K562 (cell line): ENCODE results near the gene A2ML1. TPM values are rescaled to one million over a fixed set of nuclear protein-coding genes. Genes with fewer than 3 reads are reported as not detected.

Source experiments
- ATAC-seq: fragments of 200-7000 bp; cut with Tn5 transposase; 3 replicates; pipeline ENCODE4 v1.9.1; 2020; ENCODE audit warnings: moderate library complexity
- BruUV-seq: library from RNA; stranded (reverse); fragments of 400-500 nt; replicated peaks from 2 replicates; lab custom pipeline; 2021; lab: Mats Ljungman, UMichigan
- CTCF ChIA-PET: fragments of 300-600 bp; formaldehyde crosslinking; extraction: SDS; loops from one replicate; lab custom pipeline; 2021; ENCODE audit warnings: low intra/inter-chr PET ratio; lab: Yijun Ruan, JAX
- POLR2A ChIA-PET: fragments of 300-600, 350-650 bp; sonication (Branson Sonifier 250); formaldehyde crosslinking; extraction: SDS; loops from one replicate; lab custom pipeline; 2021; ENCODE audit warnings: antibody characterized with exemption, inconsistent platforms; lab: Yijun Ruan, JAX
- DNase-seq, 4 experiments: peaks; one replicate each; pipeline versions ENCODE4 v3.0.0 to v3.0.0-alpha.2; 2011 to 2018; ENCODE audit warnings: low spot score in 3 of 4, mixed read lengths in 3 of 4; ENCODE audit errors: extremely low read depth in 1 of 4
- FAIRE-seq: peaks from 2 replicates; lab custom pipeline; 2011; peaks lifted over from hg19 to GRCh38; lab: Jason Lieb, UNC
- H2AFZ ChIP-seq: 2 replicates; pipeline ENCODE4 v1.6.0; 2011; ENCODE audit warnings: low read depth, low read length, control low read depth, inconsistent platforms
- H3K27ac ChIP-seq: fragments of 200-600 bp; 3 replicates; pipeline ENCODE4 v1.8.0; 2011; ENCODE audit warnings: low read depth, mild to moderate bottlenecking, control low read depth, inconsistent platforms, low read length, moderate library complexity, mixed read lengths; ENCODE audit errors: extremely low read depth
- H3K27me3 ChIP-seq, 2 experiments: fragments of 300-600 bp in 1 of 2; 2 replicates in 1 of 2; 3 replicates in 1 of 2; pipeline versions ENCODE4 v1.6.0 to v1.8.0; 2011; ENCODE audit warnings: inconsistent platforms in 2 of 2, low read length in 2 of 2, mild to moderate bottlenecking in 1 of 2, mixed read lengths in 1 of 2, moderate library complexity in 1 of 2; ENCODE audit not compliant: control insufficient read depth in 2 of 2, insufficient read depth in 2 of 2
- H3K36me3 ChIP-seq: fragments of 300-600 bp; 3 replicates; pipeline ENCODE4 v1.8.0; 2011; ENCODE audit warnings: mild to moderate bottlenecking, low read length, inconsistent platforms; ENCODE audit not compliant: control insufficient read depth, insufficient read depth
- H3K4me1 ChIP-seq, 2 experiments: fragments of 200-600 bp in 1 of 2; replicated peaks in 1 of 2; 2 replicates in 1 of 2; 3 replicates in 1 of 2; pipeline versions ENCODE4 v1.5.1 to v1.8.0; 2011; ENCODE audit warnings: inconsistent platforms in 2 of 2, low read length in 2 of 2, mild to moderate bottlenecking in 1 of 2, mixed read lengths in 1 of 2, moderate library complexity in 1 of 2; ENCODE audit not compliant: control insufficient read depth in 2 of 2, insufficient read depth in 2 of 2
- H3K4me2 ChIP-seq: 2 replicates; pipeline ENCODE4 v1.6.1; 2011; ENCODE audit warnings: low read length, control low read depth, inconsistent platforms, mixed read lengths; ENCODE audit not compliant: insufficient read depth
- H3K4me3 ChIP-seq: fragments of 200-600 bp; sonication (generic), shearing (Covaris generic); 2 replicates; pipeline ENCODE4 v1.5.1; 2016; ENCODE audit warnings: control low read depth, inconsistent platforms
- H3K79me2 ChIP-seq: fragments of 200-600 bp; 3 replicates; pipeline ENCODE4 v1.8.0; 2011; ENCODE audit warnings: low read length, inconsistent platforms; ENCODE audit not compliant: control insufficient read depth, insufficient read depth
- H3K9ac ChIP-seq, 2 experiments: 2 replicates each; pipeline versions ENCODE4 v1.6.0 to v1.6.1; 2011; ENCODE audit warnings: low read depth in 2 of 2, low read length in 2 of 2, control low read depth in 1 of 2, inconsistent platforms in 1 of 2, mild to moderate bottlenecking in 1 of 2, mixed read lengths in 1 of 2; ENCODE audit not compliant: insufficient read depth in 1 of 2
- H3K9me1 ChIP-seq: one replicate; pipeline ENCODE4 v1.6.0; 2011; ENCODE audit warnings: inconsistent platforms, mild to moderate bottlenecking, low read length, moderate library complexity; ENCODE audit not compliant: control insufficient read depth, insufficient read depth
- H3K9me3 ChIP-seq: replicated peaks from 2 replicates; pipeline ENCODE4 v1.5.1; 2011; ENCODE audit warnings: low read depth, low read length, inconsistent platforms; ENCODE audit not compliant: control insufficient read depth, insufficient read depth
- H4K20me1 ChIP-seq: replicated peaks from 2 replicates; pipeline ENCODE4 v1.6.1; 2011; ENCODE audit warnings: low read length, inconsistent platforms, mixed read lengths; ENCODE audit not compliant: control insufficient read depth, insufficient read depth
- CBFA2T2 ChIP-seq: fragments of 450-650 bp; conservative IDR thresholded peaks from 2 replicates; pipeline ENCODE4 v1.6.1; 2017; ENCODE audit warnings: mild to moderate bottlenecking
- CHCHD3 ChIP-seq: fragments of 250-450 bp; sonication (Bioruptor Pico); IDR thresholded peaks from 2 replicates; pipeline ENCODE4 v2.1.2; 2022; ENCODE audit warnings: mild to moderate bottlenecking
- CREB3L1 ChIP-seq: fragments of 450-650 bp; IDR thresholded peaks from 2 replicates; pipeline ENCODE4 v1.6.1; 2014; ENCODE audit warnings: low read depth, mild to moderate bottlenecking, moderate library complexity, borderline replicate concordance
- E2F5 ChIP-seq: sonication (generic); formaldehyde crosslinking; IDR thresholded peaks from 2 replicates; pipeline ENCODE4 v1.8.0; 2022; ENCODE audit warnings: mild to moderate bottlenecking, missing genetic modification reagents
- MBD2 ChIP-seq: sonication (generic); IDR thresholded peaks from 2 replicates; pipeline ENCODE4 v1.6.1; 2016; ENCODE audit warnings: low read depth, borderline replicate concordance
- NCOA2 ChIP-seq, 2 experiments: fragments of 450-650 bp; IDR thresholded peaks; 2 replicates each; pipeline ENCODE4 v1.6.1; 2018; ENCODE audit warnings: mild to moderate bottlenecking in 2 of 2, moderate library complexity in 1 of 2; ENCODE audit not compliant: partially characterized antibody in 2 of 2
- SIX5 ChIP-seq, 2 experiments: IDR thresholded peaks; 2 replicates each; pipeline ENCODE4 v1.6.1; 2011; ENCODE audit warnings: low read length in 2 of 2, borderline replicate concordance in 1 of 2, low read depth in 1 of 2, mild to moderate bottlenecking in 1 of 2, moderate library complexity in 1 of 2; ENCODE audit not compliant: insufficient read depth in 1 of 2
- TAL1 ChIP-seq: fragments of 450-650 bp; IDR thresholded peaks from 2 replicates; pipeline ENCODE4 v1.6.1; 2016; ENCODE audit warnings: mild to moderate bottlenecking
- TCF7 ChIP-seq: sonication (generic); IDR thresholded peaks from 2 replicates; pipeline ENCODE4 v1.6.1; 2016; ENCODE audit warnings: antibody characterized with exemption, borderline replicate concordance
- TEAD4 ChIP-seq, 2 experiments: sonication (generic) in 1 of 2; formaldehyde crosslinking in 1 of 2; IDR thresholded peaks; 2 replicates each; pipeline versions ENCODE4 v1.6.1 to v1.8.0; 2012 to 2022; ENCODE audit warnings: borderline replicate concordance in 1 of 2, inconsistent platforms in 1 of 2, low read length in 1 of 2, mild to moderate bottlenecking in 1 of 2, missing genetic modification reagents in 1 of 2
- TSHZ1 ChIP-seq: fragments of 250-450 bp; sonication (Bioruptor Pico); IDR thresholded peaks from 2 replicates; pipeline ENCODE4 v1.4.0; 2020; ENCODE audit warnings: mild to moderate bottlenecking, moderate library complexity
- ZNF23 ChIP-seq: fragments of 250-450 bp; sonication (Bioruptor Pico); IDR thresholded peaks from 2 replicates; pipeline ENCODE4 v1.4.0; 2020; ENCODE audit warnings: mild to moderate bottlenecking
- ZNF740 ChIP-seq, 3 experiments: fragments of 200-800 bp in 1 of 3; sonication (Bioruptor generic) in 1 of 3; sonication (generic) in 1 of 3; formaldehyde crosslinking in 1 of 3; IDR thresholded peaks; 2 replicates each; pipeline versions ENCODE4 v1.6.1 to v1.8.0; 2016 to 2022; ENCODE audit warnings: mild to moderate bottlenecking in 2 of 3, missing compliant biosample characterization in 2 of 3, missing genetic modification characterization in 2 of 3, missing genetic modification reagents in 1 of 3
- WGBS: fragments of 100-300 bp; shearing (Covaris generic); methylation state at CpG from one replicate; pipeline ENCODE4 v1.1.6; 2016; ENCODE audit warnings: low coverage, mixed read lengths; ENCODE audit not compliant: insufficient coverage; ENCODE audit errors: missing lambda C conversion rate; 5-methylcytosine and 5-hydroxymethylcytosine counted together
- in situ Hi-C: fragments of 300-500 bp; cut with MboI; formaldehyde crosslinking; loops from 4 replicates; pipeline ENCODE4 v1.15.0; 2018; ENCODE audit warnings: inconsistent platforms, mixed read lengths
- intact Hi-C: fragments of 100-400 bp; cut with micrococcal nuclease; formaldehyde crosslinking; loops from 2 replicates; pipeline ENCODE4 v1.14.2; 2022
- polyA plus RNA-seq, 8 experiments: library from polyadenylated mRNA; depleted of rRNA in 4 of 8; stranded (reverse) in 5 of 8; unstranded in 3 of 8; fragments of >200 nt; fragmentation: Nextera tagmentation in 2 of 8; fragmentation: Illumina TruSeq in 1 of 8; extraction: Ambion mirVana in 2 of 8; extraction: Trizol in 1 of 8; gene quantifications; 2 replicates each; pipeline versions ENCODE4 v1.2.1 to v1.2.3, GENCODE V29; 2011 to 2014; ENCODE audit warnings: inconsistent platforms in 1 of 8, missing spikeins in 1 of 8
- total RNA-seq, 7 experiments: library from RNA; depleted of rRNA in 6 of 7; stranded (reverse); fragments of >200 nt in 6 of 7; fragmentation: Illumina TruSeq in 2 of 7; extraction: Trizol in 2 of 7; gene quantifications; 2 replicates each; pipeline versions ENCODE4 v1.2.1 to v1.2.3, GENCODE V29; 2011 to 2021; ENCODE audit warnings: low replicate concordance in 1 of 7

Gene A2ML1
- total and polyA plus RNA-seq, 9 of the 15 experiments (the other 6 are each of a cell fraction or from before 2014, with no cell fraction given): 0.04 to 0.47 (median 0.13) TPM

- DNase-seq (peak in 1 of 4 experiments; percentile 29), ATAC-seq (no peak), FAIRE-seq (no peak)
- Histone ChIP-seq H3K36me3 (no peaks in the 10 kb centered on the region), H3K27ac (no peak overlapping the region), H3K4me3 (no peak overlapping the region), H3K79me2 (no peaks in the 10 kb centered on the region), H3K4me1 (peaks cover 14 to 23% of the 10 kb centered on the region in 2 experiments), H3K9me1 (no peaks in the 10 kb centered on the region), H3K9me3 (no peaks in the 10 kb centered on the region), H3K9ac (no peak overlapping the region), H4K20me1 (no peaks in the 10 kb centered on the region), H3K27me3 (no peaks in the 10 kb centered on the region), H2AFZ (peak overlapping the region; percentile 67; the same call in 1 of the 2 replicates), H3K4me2 (no peak overlapping the region)
- POLR2A ChIA-PET: no interaction called here
- BruUV-seq: no TSS peak
- CTCF ChIA-PET: no interaction called here
- intact Hi-C loops: no loop called here
- WGBS: 0% methylated on average over 2 of the region's 4 CpGs
- in situ Hi-C loops: no loop called here
- TF ChIP-seq SIX5 (IDR thresholded peaks at IDR 0.05; ENCODE audit: borderline replicate concordance in 1 of 2, insufficient read depth in 1 of 2, low read depth in 1 of 2, low read length in 2 of 2) (no peak), E2F5 (no peak), NCOA2 (IDR thresholded peaks at IDR 0.05; ENCODE audit: partially characterized antibody in 2 of 2) (no peak), ZNF23 (CRISPR knock-in tag) (no peak), ZNF740 (CRISPR knock-in tag; IDR thresholded peaks at IDR 0.05) (no peak), ZNF740 (tag; IDR thresholded peaks at IDR 0.05) (no peak), TAL1 (peak; percentile 23; the same call in 1 of the 2 replicates), CHCHD3 (CRISPR knock-in tag) (no peak), MBD2 (no peak), CREB3L1 (no peak), CBFA2T2 (peak; percentile 50), TSHZ1 (CRISPR knock-in tag) (no peak), TEAD4 (IDR thresholded peaks at IDR 0.05; ENCODE audit: low read length) (0 out of 2 replicates have a peak, but pooled peaks have one; percentile 27), TEAD4 (CRISPR knock-in tag; IDR thresholded peaks at IDR 0.05; ENCODE audit: borderline replicate concordance) (no peak), TCF7 (no peak)
Observed at GRCh38 chr12:8841778-8842177, 19.4 kb downstream of the A2ML1 start.
